ENCODE measurements around the gene ATP6V1F.
A peak's percentile ranks its signal among the peaks of the same experiment; 100 is the strongest.

The ATP6V1F gene

DNA sequence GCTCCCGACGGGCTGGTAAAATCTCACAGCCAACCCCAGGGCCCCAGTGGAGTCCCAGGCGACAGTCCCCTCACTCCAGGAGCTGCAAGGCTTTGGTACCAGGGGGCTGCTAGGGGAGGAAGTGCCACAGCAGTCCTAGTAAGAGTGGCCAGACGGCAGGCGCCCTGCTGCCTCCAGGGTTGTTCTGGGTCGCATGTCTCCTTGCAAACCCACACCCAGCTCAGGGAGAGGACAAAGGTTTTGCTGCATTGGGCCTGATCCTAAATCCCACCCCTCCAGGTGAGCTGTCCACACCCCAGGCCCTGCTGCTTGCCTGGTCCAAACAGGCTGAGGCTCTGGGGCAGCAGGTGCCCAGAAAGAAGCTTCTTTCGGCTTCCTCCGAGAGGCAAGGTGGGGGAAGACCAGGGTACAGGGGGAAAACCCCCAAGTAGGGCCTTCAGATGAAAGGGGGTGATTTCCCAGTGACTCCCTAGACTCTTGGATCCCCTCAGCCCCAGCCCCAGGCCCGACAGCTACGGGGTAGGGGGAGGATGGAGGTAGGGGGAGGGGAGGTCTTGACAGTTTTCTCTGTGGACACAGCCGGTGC is 52.0 kb downstream of the ATP6V1F start:
- in situ Hi-C loops (cut with MboI; ENCODE audit: low pct_unique_long_range_greater_than_20kb, low sequenced_read_pairs, unreplicated experiment): no loop called here
- TF ChIP-seq, protein P1, sequence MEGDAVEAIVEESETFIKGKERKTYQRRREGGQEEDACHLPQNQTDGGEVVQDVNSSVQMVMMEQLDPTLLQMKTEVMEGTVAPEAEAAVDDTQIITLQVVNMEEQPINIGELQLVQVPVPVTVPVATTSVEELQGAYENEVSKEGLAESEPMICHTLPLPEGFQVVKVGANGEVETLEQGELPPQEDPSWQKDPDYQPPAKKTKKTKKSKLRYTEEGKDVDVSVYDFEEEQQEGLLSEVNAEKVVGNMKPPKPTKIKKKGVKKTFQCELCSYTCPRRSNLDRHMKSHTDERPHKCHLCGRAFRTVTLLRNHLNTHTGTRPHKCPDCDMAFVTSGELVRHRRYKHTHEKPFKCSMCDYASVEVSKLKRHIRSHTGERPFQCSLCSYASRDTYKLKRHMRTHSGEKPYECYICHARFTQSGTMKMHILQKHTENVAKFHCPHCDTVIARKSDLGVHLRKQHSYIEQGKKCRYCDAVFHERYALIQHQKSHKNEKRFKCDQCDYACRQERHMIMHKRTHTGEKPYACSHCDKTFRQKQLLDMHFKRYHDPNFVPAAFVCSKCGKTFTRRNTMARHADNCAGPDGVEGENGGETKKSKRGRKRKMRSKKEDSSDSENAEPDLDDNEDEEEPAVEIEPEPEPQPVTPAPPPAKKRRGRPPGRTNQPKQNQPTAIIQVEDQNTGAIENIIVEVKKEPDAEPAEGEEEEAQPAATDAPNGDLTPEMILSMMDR (IDR thresholded peaks at IDR 0.05; ENCODE audit: extremely low read depth, insufficient read depth, missing control alignments): no peak
- peak; percentile 84 for DNase-seq (ENCODE audit: low spot score)

DNA sequence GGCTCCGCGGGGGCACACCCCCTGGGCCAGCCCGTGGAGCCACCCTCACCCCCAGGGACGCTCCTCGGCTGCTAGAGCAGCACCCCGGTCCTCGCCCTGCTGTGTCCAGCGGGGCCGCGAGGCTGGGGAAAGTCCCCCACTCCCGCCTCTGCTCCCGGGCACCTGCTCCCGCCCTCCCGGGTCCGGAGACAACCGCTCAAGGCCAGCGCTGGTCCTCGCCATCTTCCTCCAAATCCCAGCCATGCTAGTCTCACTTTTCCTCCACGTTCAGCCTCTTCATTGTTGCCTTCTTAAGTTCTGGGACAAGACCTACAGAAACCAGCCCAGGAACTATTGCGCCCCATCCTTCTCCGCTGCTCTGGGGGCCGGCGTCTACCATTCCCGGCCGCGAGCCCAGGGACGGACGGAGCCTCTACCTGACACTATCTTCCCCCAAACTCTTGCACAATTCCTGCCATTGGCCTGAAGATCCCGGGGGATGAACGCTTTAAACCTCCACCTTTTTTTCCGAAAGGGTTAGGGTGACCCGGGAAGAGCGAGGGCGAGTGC is 52.7 kb downstream of the ATP6V1F start:
- TF ChIP-seq, protein P1 (IDR thresholded peaks at IDR 0.05; ENCODE audit: extremely low read depth, insufficient read depth, missing control alignments): no peak
- no peak for DNase-seq (ENCODE audit: low spot score)
- in situ Hi-C loops (cut with MboI; ENCODE audit: low pct_unique_long_range_greater_than_20kb, low sequenced_read_pairs, unreplicated experiment): no loop called here
